HPDE6-E6E7 (cell line): Measurements from ENCODE around the gene OR2T8.
A peak's percentile ranks its signal among the peaks of the same experiment; 100 is the strongest.

Experiments used
- DNase-seq: peaks from one replicate; pipeline ENCODE4 v3.0.0; 2011; ENCODE audit warnings: missing footprints; ENCODE audit errors: extremely low spot score

OR2T8 gene

GRCh38 chr1:247919952-247920351 is at the start of gene OR2T8:
Gene OR2T8 (plus strand): TSS chr1:247920252. CDS start chr1:247921018, 766 bp downstream.
- DNase-seq: no peak

DNA sequence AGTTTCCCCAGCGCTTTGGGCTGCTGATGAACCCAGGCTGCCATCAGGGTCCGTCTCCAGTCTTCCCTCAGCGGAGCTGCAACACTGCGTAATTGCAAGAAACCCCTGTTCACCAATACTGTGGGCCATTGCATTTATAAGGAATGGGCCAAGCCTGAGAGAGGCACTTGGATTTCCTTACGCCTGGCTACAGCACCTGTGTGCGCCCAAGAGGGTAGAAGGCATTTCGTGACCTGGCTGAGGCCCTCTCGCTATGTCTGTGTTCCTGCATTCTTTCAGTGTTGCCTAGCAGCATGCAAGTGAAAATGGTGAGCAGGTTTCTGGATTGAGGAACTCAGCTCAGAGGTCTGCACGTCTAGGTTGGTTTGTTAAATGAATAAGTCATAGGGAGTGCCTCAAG is 36.7 kb upstream of the OR2T8 start:
- no peak for DNase-seq

DNA sequence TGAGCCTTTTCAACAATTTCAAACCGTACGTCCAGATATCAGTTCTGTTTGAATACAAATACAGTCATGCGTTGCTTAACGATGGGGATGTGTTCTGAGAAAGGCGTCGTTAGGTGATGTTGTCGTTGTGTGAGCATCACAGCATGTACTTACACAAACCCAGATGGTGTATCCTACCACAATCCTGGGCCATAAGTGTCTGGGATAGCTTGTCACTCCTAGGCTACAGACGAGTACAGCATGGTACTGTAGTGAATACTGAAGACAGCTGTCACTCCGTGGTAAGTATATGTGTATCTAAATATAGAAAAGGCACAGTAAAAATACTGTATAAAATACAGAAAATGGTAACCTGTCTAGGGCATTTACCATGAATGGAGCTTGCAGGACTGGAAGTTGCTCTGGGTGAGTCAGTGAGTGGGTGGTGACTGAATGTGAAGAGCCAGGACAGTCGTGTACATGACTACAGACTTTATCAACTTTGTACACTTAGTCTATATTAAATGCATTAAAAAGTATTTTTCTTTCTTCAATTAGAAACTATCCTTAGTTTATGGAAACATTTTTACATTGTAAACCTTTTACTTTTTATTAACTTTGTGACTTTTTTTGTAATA is 35.1 kb upstream of the OR2T8 start:
- DNase-seq: no peak

- DNase-seq: no peak
Observed at GRCh38 chr1:247895163-247895637, 24.9 kb upstream of the OR2T8 start, which contains the start of gene OR2W3. Gene OR2W3 (plus strand): TSS chr1:247895587. CDS start chr1:247895587, 0 bp downstream.

DNA sequence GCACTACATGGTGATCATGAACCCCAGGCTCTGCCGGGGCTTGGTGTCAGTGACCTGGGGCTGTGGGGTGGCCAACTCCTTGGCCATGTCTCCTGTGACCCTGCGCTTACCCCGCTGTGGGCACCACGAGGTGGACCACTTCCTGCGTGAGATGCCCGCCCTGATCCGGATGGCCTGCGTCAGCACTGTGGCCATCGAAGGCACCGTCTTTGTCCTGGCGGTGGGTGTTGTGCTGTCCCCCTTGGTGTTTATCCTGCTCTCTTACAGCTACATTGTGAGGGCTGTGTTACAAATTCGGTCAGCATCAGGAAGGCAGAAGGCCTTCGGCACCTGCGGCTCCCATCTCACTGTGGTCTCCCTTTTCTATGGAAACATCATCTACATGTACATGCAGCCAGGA is 24.1 kb upstream of the OR2T8 start:
- no peak for DNase-seq

DNA sequence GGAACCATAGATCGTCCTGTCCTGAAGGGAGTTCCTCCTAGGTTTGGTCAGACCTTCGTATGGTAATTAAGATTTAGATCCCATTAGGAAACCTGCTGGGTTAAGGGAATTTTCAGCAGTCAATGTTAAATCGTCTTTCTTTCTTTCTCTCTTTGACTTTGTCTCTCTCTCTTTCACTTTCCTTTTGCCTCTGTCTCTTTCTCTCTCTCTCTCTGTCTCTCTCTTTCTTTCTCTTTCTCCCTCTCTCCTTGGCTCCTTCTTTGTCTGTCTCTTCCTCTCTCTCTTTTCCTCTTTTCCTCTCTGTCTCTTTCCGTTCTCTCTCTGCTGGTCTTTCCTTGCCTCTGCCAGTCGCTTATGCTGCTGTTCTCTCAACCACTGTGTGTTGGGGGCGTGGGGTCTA is 15.9 kb upstream of the OR2T8 start:
- DNase-seq: no peak

GRCh38 chr1:247905181-247905580 is 14.9 kb upstream of the OR2T8 start:
- DNase-seq: no peak

DNA sequence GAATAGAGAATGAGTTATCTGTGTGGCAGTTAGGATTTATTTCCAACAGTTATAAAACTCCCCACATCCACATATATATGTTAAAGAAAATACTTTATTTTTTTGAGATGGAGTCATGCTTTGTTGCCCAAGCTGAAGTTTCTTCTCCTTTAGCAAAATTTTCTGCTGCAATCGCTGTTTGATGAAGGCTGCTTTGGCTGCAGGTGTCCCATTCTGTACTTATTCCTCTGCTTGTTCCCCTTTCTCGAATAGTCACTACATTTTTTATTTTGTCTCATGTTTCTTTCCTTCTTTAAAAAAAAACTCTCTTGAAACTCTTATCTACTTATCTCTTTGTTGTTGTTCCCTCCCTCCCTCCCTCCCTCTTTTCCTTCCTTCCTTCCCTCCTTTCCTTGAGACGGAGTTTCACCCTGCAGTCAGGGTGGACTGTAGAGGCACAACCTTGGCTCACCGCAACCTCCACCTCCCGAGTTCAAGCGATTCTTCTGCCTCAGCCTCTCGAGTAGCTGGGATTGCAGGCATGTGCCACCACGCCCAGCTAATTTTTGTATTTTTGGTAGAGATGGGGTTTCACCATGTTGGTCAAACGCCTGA is 14.0 kb upstream of the OR2T8 start:
- no peak for DNase-seq

GRCh38 chr1:247906504-247907047 is 13.5 kb upstream of the OR2T8 start:
- DNase-seq: peak; percentile 54

GRCh38 chr1:247908766-247909165 is 11.3 kb upstream of the OR2T8 start:
- DNase-seq: no peak

- no peak for DNase-seq
Observed at GRCh38 chr1:247913786-247914185, 6.3 kb upstream of the OR2T8 start.

DNA sequence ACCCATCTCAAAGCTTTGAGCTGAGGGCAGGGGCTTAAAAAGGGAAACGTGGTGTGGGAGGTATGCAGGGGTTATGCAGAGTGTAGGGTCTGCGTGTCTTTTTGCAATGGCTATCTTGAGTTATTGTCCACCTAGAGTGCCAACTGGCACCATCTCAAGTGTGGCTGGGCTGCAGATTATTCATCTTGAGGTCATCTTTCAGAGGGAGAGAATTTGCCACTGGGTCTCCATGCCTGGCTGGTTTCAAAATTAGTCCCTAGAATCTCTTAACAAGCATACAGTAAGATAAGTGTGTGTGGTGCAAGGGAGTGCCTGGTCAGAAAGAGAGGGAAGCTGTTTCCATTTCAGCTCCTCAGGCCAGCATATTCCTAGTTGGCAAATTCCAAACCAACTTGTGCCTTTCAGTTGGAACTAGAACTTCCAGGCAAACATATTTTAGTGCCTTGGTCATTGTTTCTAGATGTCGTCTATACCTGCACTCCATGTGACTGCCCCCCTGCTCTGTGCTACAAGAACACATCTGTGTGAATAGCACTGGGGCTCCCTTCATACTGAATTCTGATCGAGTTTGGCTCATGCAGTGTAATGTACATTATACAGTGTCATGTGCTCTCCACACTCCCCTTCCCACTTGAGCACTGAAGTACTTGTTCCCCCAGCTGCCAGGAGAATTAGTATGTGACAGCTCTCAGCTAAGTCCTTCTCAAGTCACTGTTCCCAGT is 5.0 kb upstream of the OR2T8 start:
- DNase-seq: no peak

- no peak for DNase-seq
Observed at GRCh38 chr1:247923941-247924340, 3.9 kb downstream of the OR2T8 start.

DNA sequence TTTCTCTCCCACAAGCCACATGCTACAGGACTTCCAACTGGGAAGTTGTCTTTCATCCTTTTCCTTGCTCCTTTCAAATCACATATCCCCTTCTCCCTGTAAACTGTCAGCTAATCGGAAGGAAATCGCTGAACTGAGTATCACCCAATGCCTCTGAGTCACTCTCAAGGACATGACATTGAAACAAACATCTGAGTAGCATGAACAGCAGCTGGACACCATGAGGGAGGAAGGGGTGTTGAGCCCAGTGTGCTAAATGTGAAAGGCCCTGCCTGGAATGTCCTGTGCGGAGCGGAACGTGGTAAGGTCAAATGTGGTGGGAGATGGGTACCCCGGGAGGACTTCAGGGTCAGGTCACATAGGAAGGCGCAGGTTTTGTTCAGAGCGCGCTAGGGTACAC is 4.8 kb downstream of the OR2T8 start, which contains the start of gene OR2AJ1:
TSS of gene OR2AJ1 (plus strand) at position 22 of the 400 bp plus-strand sequence. CDS start 8,880 bp downstream, outside the sequence.
- no peak for DNase-seq

- no peak for DNase-seq
Observed at GRCh38 chr1:247933989-247934388, 13.9 kb downstream of the OR2T8 start.

DNA sequence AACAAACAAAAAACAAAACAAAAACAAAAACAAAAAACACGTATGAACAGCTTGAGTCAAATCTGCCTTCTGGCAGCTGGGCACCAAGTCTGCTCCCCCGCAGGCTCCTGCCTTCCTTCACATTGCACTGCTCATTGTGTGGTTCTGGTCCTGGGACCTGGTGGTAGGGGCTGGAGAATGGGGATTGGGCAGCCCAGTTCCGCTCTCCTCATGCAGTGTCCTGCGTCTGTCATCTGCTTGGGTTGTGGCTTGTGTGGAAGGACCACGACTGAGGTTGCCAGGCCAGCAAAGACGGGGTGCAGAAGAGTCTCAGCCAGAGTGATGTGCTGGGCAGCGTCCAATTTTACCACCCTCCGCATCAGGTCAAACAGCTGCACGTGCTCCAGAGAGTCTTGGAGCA is 15.7 kb downstream of the OR2T8 start:
- DNase-seq: no peak

GRCh38 chr1:247936415-247936814 is 16.4 kb downstream of the OR2T8 start:
- DNase-seq: no peak

DNA sequence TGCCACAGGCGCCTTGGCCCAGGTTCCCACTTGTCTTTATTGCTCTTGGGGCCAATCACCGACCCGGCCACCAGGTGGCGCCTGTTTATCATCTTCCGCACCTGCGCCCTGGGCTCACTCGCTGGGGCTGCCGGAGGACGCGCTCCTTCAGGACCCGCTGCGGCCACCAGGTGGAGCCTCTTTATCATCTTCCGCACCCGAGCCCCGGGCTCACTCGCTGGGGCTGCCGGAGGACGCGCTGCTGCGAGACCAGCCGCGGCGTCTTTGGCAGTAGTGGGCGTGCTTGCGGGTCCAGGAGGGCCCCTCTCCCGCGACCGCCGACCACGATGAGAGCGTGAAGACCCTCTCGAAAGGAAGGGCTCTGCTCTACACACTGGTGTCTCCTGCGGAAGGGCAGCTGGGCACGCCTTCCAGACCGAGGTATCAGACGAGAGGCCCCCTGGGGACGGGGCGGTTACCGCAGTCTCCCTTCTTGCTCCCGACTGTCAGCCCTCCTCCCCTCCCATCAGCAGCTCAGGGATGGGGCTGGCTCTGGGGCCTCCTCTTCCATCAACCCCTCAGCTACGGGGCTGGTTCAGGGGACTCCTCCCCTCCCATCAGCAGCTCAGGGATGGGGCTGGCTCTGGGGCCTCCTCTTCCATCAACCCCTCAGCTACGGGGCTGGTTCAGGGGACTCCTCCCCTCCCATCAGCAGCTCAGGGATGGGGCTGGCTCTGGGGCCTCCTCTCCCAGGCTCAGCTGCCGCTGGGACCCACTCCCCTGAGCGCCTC is 17.1 kb downstream of the OR2T8 start:
- peak; percentile 50 for DNase-seq

GRCh38 chr1:247942624-247943023 is 22.6 kb downstream of the OR2T8 start:
- DNase-seq: no peak

GRCh38 chr1:247948558-247948957 is 28.5 kb downstream of the OR2T8 start, which contains the start of gene OR2L8:
Gene OR2L8 (plus strand): TSS chr1:247948858. CDS start chr1:247948858, 0 bp downstream.
- no peak for DNase-seq

GRCh38 chr1:247953408-247953807 is 33.4 kb downstream of the OR2T8 start:
- DNase-seq: no peak

DNA sequence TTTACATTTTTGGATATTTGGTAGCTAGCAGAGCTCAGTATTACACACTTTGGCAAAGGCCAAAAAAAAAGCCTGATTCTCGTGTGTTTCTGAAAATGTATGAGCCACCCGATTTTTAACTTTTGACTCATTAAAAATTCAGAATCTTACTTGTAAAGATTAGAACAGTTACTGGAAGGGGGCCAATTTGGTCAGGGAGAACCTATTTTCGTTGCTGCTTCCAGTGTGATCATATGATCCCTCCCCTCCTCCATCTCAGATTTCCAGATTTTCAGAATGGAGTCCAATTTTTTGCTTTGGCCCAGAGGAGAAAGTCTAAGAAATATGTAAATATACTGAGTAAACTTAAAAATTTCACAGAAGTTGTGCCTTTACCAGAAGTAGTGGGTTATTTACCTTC is 41.7 kb downstream of the OR2T8 start:
- no peak for DNase-seq
